Ishikawa (cell line): ENCODE data around the gene CACNA2D3.

ENCODE experiments used
- CEBPB ChIP-seq: IDR thresholded peaks from 2 replicates; pipeline ENCODE4 v1.6.1; 2012
- CREB1 ChIP-seq: IDR thresholded peaks from 2 replicates; pipeline ENCODE4 v1.6.1; 2012; ENCODE audit warnings: low read depth
- EGR1 ChIP-seq: IDR thresholded peaks from 2 replicates; pipeline ENCODE4 v1.6.1; 2012
- EP300 ChIP-seq: IDR thresholded peaks from 2 replicates; pipeline ENCODE4 v1.6.1; 2012; ENCODE audit warnings: borderline replicate concordance
- FOXM1 ChIP-seq: IDR thresholded peaks from 2 replicates; pipeline ENCODE4 v1.6.1; 2012; ENCODE audit warnings: low read depth, borderline replicate concordance
- NFIC ChIP-seq: IDR thresholded peaks from 2 replicates; pipeline ENCODE4 v1.6.1; 2012
- RAD21 ChIP-seq: IDR thresholded peaks from 2 replicates; pipeline ENCODE4 v1.6.1; 2012; ENCODE audit warnings: low read depth
- TAF1 ChIP-seq: IDR thresholded peaks from 2 replicates; pipeline ENCODE4 v1.6.1; 2012; ENCODE audit warnings: low read depth, mild to moderate bottlenecking
- TCF12 ChIP-seq: IDR thresholded peaks from 2 replicates; pipeline ENCODE4 v1.6.1; 2012; ENCODE audit warnings: low read depth
- TEAD4 ChIP-seq: IDR thresholded peaks from 2 replicates; pipeline ENCODE4 v1.6.1; 2012
- USF1 ChIP-seq: IDR thresholded peaks from 2 replicates; pipeline ENCODE4 v1.6.1; 2012
- YY1 ChIP-seq: IDR thresholded peaks from 2 replicates; pipeline ENCODE4 v1.6.1; 2012; ENCODE audit warnings: low read depth
- TF ChIP-seq, protein P1 (sequence below): IDR thresholded peaks from 2 replicates; pipeline ENCODE4 v1.6.1; 2012; ENCODE audit warnings: low read depth, mild to moderate bottlenecking
- TF ChIP-seq, protein P2 (sequence below): IDR thresholded peaks from 2 replicates; pipeline ENCODE4 v1.6.1; 2012

GRCh38 chr3:54279005-54279583, 156.7 kb downstream of the CACNA2D3 start:
- TF ChIP-seq RAD21 (no peak), USF1 (no peak), TAF1 (no peak), CREB1 (no peak), EP300 (no peak), FOXM1 (no peak), YY1 (no peak), EGR1 (no peak), CEBPB (no peak), TCF12 (no peak), TEAD4 (no peak), NFIC (no peak)
- TF ChIP-seq, protein P1, sequence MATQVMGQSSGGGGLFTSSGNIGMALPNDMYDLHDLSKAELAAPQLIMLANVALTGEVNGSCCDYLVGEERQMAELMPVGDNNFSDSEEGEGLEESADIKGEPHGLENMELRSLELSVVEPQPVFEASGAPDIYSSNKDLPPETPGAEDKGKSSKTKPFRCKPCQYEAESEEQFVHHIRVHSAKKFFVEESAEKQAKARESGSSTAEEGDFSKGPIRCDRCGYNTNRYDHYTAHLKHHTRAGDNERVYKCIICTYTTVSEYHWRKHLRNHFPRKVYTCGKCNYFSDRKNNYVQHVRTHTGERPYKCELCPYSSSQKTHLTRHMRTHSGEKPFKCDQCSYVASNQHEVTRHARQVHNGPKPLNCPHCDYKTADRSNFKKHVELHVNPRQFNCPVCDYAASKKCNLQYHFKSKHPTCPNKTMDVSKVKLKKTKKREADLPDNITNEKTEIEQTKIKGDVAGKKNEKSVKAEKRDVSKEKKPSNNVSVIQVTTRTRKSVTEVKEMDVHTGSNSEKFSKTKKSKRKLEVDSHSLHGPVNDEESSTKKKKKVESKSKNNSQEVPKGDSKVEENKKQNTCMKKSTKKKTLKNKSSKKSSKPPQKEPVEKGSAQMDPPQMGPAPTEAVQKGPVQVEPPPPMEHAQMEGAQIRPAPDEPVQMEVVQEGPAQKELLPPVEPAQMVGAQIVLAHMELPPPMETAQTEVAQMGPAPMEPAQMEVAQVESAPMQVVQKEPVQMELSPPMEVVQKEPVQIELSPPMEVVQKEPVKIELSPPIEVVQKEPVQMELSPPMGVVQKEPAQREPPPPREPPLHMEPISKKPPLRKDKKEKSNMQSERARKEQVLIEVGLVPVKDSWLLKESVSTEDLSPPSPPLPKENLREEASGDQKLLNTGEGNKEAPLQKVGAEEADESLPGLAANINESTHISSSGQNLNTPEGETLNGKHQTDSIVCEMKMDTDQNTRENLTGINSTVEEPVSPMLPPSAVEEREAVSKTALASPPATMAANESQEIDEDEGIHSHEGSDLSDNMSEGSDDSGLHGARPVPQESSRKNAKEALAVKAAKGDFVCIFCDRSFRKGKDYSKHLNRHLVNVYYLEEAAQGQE: no peak
- TF ChIP-seq, protein P2, sequence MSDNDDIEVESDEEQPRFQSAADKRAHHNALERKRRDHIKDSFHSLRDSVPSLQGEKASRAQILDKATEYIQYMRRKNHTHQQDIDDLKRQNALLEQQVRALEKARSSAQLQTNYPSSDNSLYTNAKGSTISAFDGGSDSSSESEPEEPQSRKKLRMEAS: no peak
